Lower lobe of right lung (tissue), 2 donors: ENCODE measurements around the gene STXBP1. TPM values are rescaled to one million over a fixed set of nuclear protein-coding genes. Genes with fewer than 3 reads are reported as not detected.
A peak's percentile ranks its signal among the peaks of the same experiment; 100 is the strongest.

ENCODE experiments used
- ATAC-seq, 2 donors: fragments of 200-7000 bp; cut with Tn5 transposase; one replicate each; pipeline ENCODE4 v1.9.1; 2020 to 2022; ENCODE audit warnings: mild to moderate bottlenecking in 2 of 2, moderate library complexity in 2 of 2
- DNase-seq: peaks from one replicate; pipeline ENCODE4 v3.0.0-alpha.2; 2020
- H3K27ac ChIP-seq: fragments of 200-600 bp; one replicate; pipeline ENCODE4 v1.8.0; 2022
- H3K27me3 ChIP-seq: fragments of 200-600 bp; one replicate; pipeline ENCODE4 v1.8.0; 2022; ENCODE audit warnings: low read depth
- H3K36me3 ChIP-seq: fragments of 200-600 bp; one replicate; pipeline ENCODE4 v1.8.0; 2022; ENCODE audit warnings: mild to moderate bottlenecking
- H3K4me1 ChIP-seq: fragments of 200-600 bp; one replicate; pipeline ENCODE4 v1.8.0; 2022
- H3K4me3 ChIP-seq: fragments of 200-600 bp; one replicate; pipeline ENCODE4 v1.8.0; 2022; ENCODE audit warnings: mild to moderate bottlenecking
- H3K9me3 ChIP-seq: fragments of 200-600 bp; one replicate; pipeline ENCODE4 v1.8.0; 2022
- CTCF ChIP-seq: fragments of 200-600 bp; IDR thresholded peaks from one replicate; pipeline ENCODE4 v1.8.0; 2022; ENCODE audit warnings: antibody characterized with exemption, mild to moderate bottlenecking
- intact Hi-C: fragments of 100-400 bp; cut with DNase I; formaldehyde crosslinking; loops from one replicate; pipeline ENCODE4 v1.11.0; 2022
- total RNA-seq: library from RNA; stranded (reverse); fragmentation: NEBNext Ultra II Directional; extraction: Animal tissue kit (Norgen Biotek cat#: 25700); gene quantifications from one replicate; pipeline ENCODE4 v1.2.1, GENCODE V29; 2021
- donor health status: DM: no; HTN: yes; CAD: no; lungs with severe emphysema.

The STXBP1 gene
- total RNA-seq, 1 donor from 2014 or later, result 88.6 TPM

- no peak for ATAC-seq
- intact Hi-C loops, result loop anchor here (5.0 kb wide), 1 partner anchor 86 kb away; no protein-coding TSS in a partner anchor
- H3K27ac ChIP-seq, result no peak overlapping the region
- H3K27me3 ChIP-seq, result no peaks in the 10 kb centered on the region
- TF ChIP-seq CTCF, result no peak
- no peaks in the 10 kb centered on the region for H3K9me3 ChIP-seq
- H3K4me1 ChIP-seq, result peaks cover 23% of the 10 kb centered on the region
- H3K36me3 ChIP-seq, result no peaks in the 10 kb centered on the region
- no peak overlapping the region for H3K4me3 ChIP-seq
- DNase-seq, result no peak
These were observed 24.1 kb upstream of the STXBP1 start for GRCh38 chr9:127587966-127588365.

- Histone ChIP-seq H3K4me3 (no peak overlapping the region), H3K27me3 (no peaks in the 10 kb centered on the region)
- no peak for ATAC-seq
These were observed 23.2 kb upstream of the STXBP1 start for GRCh38 chr9:127588740-127589506.

GRCh38 chr9:127589955-127590370 is 22.1 kb upstream of the STXBP1 start:
- TF ChIP-seq CTCF, result peak; percentile 95
- ATAC-seq, result peak; percentile 72
- intact Hi-C loops, result loop anchor here (5.0 to 10.0 kb wide), 2 partner anchors 88 to 145 kb away; partner anchors contain the start of gene TOR2A
- peaks cover 7% of the 10 kb centered on the region for H3K4me1 ChIP-seq
- no peaks in the 10 kb centered on the region for H3K36me3 ChIP-seq
- H3K27ac ChIP-seq, result no peak overlapping the region
- no peaks in the 10 kb centered on the region for H3K27me3 ChIP-seq
- H3K9me3 ChIP-seq, result no peaks in the 10 kb centered on the region
- no peak for DNase-seq
- H3K4me3 ChIP-seq, result no peak overlapping the region

More at GRCh38 chr9:127588740-127589506, 23.2 kb upstream of the STXBP1 start:
- no peak for TF ChIP-seq CTCF
- H3K4me1 ChIP-seq, result peaks cover 14% of the 10 kb centered on the region
- no peak for DNase-seq
- no peaks in the 10 kb centered on the region for H3K9me3 ChIP-seq
- H3K27ac ChIP-seq, result no peak overlapping the region
- H3K36me3 ChIP-seq, result no peaks in the 10 kb centered on the region
- intact Hi-C loops, result loop anchor here (5.0 kb wide), 1 partner anchor 87 kb away; no protein-coding TSS in a partner anchor

- H3K9me3 ChIP-seq, result no peaks in the 10 kb centered on the region
- no peaks in the 10 kb centered on the region for H3K27me3 ChIP-seq
- no peak overlapping the region for H3K4me3 ChIP-seq
- TF ChIP-seq CTCF, result no peak
- H3K27ac ChIP-seq, result no peak overlapping the region
- no peaks in the 10 kb centered on the region for H3K4me1 ChIP-seq
- ATAC-seq (no peak), DNase-seq (no peak)
- intact Hi-C loops, result loop anchor here (10.0 kb wide), 1 partner anchor 139 kb away; the partner anchor contains the start of gene TOR2A
- H3K36me3 ChIP-seq, result no peaks in the 10 kb centered on the region
These were observed 16.5 kb upstream of the STXBP1 start for GRCh38 chr9:127595611-127596010.

GRCh38 chr9:127598839-127599549 is 13.1 kb upstream of the STXBP1 start:
- Histone ChIP-seq H3K9me3 (no peaks in the 10 kb centered on the region), H3K27me3 (no peaks in the 10 kb centered on the region), H3K36me3 (no peaks in the 10 kb centered on the region), H3K27ac (no peak overlapping the region), H3K4me3 (no peak overlapping the region), H3K4me1 (no peaks in the 10 kb centered on the region)
- DNase-seq (no peak), ATAC-seq (no peak)
- TF ChIP-seq CTCF, result no peak
- intact Hi-C loops, result loop anchor here (10.0 kb wide), 1 partner anchor 136 kb away; the partner anchor contains the start of gene TOR2A
